Endometrium (tissue), 2 donors: ENCODE measurements around the gene RBMS3.
"Not testable (repeated sequence)": the region's sequence is repeated elsewhere in the genome, so short reads cannot be mapped to it uniquely, and the experiment has no call there.

ENCODE experiments used
- FAIRE-seq: peaks from 2 replicates; lab custom pipeline; 2012; peaks lifted over from hg19 to GRCh38; lab: Jason Lieb, UNC
- donor health status: control.
- donor health status: control.

Gene RBMS3

GRCh38 chr3:29789686-29790085, 508.8 kb downstream of the RBMS3 start:
- no peak for FAIRE-seq

DNA sequence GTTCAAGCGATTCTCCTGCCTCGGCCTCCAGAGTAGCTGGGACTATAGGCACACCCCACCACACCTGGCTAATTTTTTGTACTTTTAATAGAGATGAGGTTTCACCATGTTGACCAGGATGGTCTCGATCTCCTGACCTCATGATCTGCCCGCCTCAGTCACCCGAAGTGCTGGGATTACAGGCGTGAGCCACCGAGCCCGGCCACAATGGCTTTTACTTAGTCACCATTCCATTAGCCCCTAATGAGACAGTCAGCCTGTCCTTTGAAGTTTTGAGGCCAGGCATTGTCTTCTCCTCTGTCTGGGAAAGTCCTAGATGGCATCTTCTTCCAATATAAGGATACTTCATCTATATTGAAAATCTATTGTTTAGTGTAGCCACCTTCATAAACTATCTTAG, 515.9 kb downstream of the RBMS3 start:
- no peak for FAIRE-seq

GRCh38 chr3:29802057-29802456, 521.2 kb downstream of the RBMS3 start:
- no peak for FAIRE-seq

GRCh38 chr3:29804044-29804443, 523.2 kb downstream of the RBMS3 start:
- FAIRE-seq = no peak

DNA sequence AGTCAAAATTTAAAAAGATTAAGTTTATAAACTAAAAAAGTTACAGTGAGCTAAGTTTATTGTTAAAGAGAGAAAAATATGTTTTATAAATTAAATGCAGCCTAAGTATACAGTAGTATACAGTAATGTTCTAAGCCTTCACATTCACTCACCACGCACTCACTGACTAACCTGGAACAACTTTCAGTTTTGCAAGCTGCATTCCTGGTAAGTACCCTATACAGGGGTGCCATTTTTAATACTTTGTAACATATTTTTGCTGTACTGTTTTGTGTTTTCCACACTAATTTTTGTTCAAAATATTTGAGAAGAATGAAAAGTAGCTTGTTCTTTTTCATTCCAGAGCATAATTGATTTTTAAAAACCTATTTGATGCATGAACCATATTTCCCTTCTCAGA, 524.9 kb downstream of the RBMS3 start:
- FAIRE-seq = no peak

DNA sequence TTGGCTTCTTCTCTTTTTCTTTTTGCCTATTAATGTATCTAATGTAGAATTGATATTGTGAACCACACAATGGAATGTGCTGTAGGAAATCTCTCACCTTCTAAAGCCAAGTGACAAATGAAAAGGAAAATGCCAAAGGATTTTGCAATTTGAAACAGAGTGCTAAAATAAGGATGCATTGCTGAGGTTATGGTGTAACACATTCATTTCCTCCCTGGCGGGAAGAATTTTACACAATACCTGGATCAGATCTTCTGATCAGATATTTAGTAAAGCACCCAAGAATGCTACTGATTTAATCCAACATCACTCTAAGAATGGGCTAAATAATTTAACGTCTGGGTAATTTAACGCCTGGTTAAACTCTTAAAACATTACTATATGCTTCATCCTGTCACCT, 527.5 kb downstream of the RBMS3 start:
- not testable (repeated sequence) for FAIRE-seq

DNA sequence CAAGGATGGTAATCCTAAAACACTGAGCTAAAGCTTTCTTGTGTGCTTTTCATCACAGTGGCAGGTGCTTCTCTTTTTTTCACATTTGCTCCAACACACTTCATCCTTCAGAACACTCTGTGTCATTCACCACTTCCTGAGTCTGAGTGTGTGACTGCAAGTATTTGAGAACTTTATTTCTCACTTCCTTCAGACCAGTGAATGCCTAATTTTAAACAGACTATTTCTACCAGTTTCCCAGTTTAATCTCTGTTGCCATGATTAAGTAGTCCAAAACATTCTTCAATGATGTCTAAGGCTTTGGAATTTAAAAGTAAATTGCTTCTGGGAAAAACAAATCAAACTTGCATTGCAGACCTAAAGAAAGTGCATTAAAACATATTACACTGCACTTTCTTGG, 541.2 kb downstream of the RBMS3 start:
- FAIRE-seq = no peak

DNA sequence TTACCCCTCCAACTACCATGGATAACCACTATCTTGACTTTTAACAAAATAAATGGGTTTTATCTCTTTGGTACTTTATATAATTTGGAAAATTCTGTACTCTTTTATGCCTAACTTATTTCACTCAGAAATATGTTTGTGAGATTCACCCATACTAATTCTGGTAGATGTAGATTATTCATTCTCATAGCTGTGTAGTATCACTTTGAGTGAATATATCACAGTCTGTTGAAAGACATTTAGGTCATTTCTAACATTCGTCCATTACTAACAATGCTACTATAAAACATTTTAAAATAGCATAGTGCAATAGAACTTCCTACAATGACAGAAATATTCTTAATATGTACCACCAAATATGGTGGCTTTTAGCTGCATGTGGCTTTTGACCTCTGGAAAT, 542.4 kb downstream of the RBMS3 start:
- no peak for FAIRE-seq

DNA sequence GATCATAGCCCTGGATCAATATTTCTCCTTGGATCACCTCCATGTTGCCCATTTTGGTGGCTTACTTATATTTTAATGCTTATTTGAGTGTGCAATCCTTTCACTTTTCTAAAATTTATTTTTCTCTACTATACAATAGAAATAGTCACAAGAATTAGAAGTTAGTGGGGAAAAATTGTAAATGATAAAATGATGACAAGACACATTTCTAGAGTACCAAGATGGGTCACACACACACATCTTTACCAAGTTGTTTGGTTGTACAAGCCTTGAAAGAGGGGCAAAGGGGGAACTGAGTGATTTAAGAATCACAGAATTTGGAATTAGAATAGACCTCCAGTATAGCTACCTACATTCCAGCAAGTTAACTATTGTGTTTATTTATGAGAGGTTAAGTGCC, 545.8 kb downstream of the RBMS3 start:
- no peak for FAIRE-seq

DNA sequence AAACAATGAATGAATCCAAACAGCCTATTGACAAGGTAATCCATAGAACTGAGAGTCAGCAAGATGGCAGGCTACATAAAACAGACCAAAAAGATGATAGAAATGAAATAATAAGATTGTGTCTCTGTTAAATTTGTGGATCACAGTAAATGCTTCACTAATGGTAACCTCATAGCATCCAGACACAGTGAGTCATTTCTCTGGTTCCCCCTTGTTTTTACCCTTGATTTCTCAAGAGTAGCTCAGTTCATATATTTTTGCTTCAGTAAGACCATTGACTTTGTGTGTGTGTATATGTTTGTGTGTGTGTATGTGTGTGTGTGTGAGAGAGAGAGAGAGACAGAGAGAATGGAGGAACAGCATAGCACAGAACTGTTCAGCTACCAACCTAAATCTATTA, 546.9 kb downstream of the RBMS3 start:
- no peak for FAIRE-seq

- no peak for FAIRE-seq
Measured at GRCh38 chr3:29829340-29829739, 548.5 kb downstream of the RBMS3 start.

GRCh38 chr3:29850641-29851040, 569.8 kb downstream of the RBMS3 start:
- no peak for FAIRE-seq

DNA sequence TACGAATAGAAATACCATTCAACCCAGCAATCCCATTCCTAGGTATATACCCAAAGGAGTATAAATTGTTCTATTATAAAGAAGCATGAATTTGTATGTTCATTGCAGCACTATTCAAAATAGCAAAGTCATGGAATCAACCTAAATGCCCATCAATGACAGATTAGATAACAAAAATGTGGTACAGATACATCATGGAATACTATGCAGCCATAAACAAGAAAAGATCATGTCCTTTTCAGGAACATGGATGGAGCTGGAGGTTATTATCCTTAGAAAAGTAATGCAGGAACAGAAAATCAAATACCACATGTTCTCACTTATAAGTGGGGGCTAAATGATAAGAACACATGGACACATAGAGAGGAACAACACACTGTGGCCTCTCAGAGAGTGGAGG, 571.9 kb downstream of the RBMS3 start:
- FAIRE-seq = no peak

DNA sequence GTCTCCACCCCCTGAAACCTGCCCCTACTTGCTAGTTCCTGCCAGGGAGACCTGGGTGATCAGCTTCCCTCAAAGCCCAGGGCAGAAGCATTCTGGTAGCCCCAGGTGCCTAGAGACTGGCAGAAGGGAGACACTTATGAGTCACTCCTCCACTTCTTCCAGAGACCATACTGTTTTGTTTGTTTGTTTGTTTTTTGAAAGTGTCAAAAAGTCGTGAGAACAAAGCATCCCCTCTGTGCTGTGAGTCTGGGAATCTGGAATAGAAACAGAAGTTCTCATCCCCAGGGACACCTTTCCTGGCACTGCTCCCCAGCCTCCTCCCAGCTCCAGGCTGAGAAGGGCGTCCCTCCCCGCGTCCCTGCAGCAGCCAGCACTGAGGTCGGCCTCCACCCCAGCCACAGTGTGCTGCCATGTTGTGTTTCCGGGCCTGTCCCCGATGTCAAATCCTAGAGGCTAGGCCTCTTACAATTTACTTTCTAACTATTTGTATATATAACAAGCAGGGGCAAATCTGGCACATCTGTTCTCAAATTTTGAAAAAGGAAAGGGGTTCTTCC, 573.0 kb downstream of the RBMS3 start:
- FAIRE-seq = no peak

DNA sequence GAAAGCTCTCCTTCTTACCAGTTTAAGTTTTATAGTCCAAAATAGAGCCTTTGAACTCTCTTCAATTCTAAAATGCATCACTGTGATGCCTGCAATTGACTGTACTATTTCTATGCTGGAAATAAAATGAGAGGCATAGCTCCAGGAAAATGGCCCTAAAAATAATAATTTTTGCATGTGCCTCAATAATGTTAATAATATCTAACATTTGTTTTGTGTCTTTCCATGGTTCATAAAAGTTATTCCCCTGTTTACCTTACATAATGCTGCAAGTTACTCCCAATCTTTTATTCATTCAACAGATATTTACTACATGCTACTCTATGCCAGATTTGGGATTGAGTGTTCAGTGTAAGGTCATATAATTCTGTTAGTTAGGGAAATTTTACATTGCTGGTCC, 574.0 kb downstream of the RBMS3 start:
- no peak for FAIRE-seq

GRCh38 chr3:29859726-29860270, 578.9 kb downstream of the RBMS3 start:
- FAIRE-seq = no peak

DNA sequence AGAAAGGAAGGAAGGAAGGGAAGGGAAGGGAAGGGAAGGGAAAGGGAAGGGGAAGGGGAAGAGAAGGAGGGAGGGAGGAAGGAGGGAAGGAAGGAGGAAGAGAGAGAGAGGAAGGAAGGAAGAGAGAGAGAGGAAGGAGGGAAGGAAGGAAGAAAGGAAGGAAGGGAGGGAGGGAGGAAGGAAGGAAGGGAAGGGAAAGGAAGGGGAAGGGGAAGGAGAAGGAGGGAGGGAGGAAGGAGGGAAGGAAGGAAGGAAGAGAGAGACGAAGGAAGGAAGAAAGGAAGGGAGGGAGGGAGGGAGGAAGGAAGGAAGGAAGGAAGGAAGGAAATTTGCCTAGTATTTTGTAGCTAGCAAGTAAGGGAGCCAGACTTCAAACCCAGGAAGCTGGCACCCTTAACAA, 583.9 kb downstream of the RBMS3 start:
- no peak for FAIRE-seq

- no peak for FAIRE-seq
Measured at GRCh38 chr3:29868543-29869101, 587.8 kb downstream of the RBMS3 start.

GRCh38 chr3:29870136-29870535, 589.3 kb downstream of the RBMS3 start:
- FAIRE-seq = no peak

- no peak for FAIRE-seq
Measured at GRCh38 chr3:29871087-29871486, 590.2 kb downstream of the RBMS3 start.

- FAIRE-seq = no peak
Measured at GRCh38 chr3:29880809-29881208, 599.9 kb downstream of the RBMS3 start.

GRCh38 chr3:29887451-29887850, 606.6 kb downstream of the RBMS3 start:
- no peak for FAIRE-seq

DNA sequence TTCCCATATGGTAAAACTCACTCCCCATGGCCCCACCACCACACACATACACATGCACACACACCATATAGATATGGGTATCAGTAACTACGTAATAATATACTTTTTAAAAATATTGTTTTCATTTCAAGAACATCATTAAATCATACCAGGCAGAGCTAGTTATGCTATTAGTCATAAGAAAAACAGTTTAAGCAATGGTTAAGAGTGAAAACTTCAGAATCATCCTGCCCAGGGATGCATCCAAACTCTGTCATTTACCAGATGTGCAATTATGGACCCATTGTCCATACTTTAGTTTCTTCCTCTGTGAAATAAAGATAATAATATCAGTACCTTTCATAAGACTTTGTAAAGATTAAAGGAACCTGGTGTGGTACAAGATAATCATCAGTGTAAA, 608.3 kb downstream of the RBMS3 start:
- no peak for FAIRE-seq

- no peak for FAIRE-seq
Measured at GRCh38 chr3:29890801-29891200, 609.9 kb downstream of the RBMS3 start.
